NCI-H128 (cell line): Measurements from ENCODE around the gene GRIK1.

ENCODE experiments used
- DNase-seq: peaks from one replicate; lab custom pipeline; 2025; ENCODE audit not compliant: unreplicated experiment; lab: John Stamatoyannopoulos, UW

The GRIK1 gene

DNA sequence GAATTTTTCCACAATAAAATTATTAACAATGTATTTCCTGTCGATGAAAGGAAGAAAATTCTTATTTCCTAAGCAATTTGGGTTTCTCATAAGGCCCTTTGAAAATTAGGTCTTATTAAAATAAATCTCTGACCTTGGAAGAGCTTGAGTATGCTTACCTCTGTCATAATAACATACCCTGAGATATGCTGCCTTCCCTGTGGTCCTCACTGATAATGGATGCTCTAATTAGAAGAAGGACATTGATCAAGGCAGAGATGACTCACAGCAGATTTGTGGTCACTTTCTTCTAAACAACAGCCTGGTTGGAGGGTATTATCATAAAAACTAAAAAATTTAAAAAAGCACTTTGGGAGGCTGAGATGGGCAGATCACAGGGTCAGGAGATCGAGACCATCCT is 217.8 kb downstream of the GRIK1 start:
- DNase-seq = no peak

DNA sequence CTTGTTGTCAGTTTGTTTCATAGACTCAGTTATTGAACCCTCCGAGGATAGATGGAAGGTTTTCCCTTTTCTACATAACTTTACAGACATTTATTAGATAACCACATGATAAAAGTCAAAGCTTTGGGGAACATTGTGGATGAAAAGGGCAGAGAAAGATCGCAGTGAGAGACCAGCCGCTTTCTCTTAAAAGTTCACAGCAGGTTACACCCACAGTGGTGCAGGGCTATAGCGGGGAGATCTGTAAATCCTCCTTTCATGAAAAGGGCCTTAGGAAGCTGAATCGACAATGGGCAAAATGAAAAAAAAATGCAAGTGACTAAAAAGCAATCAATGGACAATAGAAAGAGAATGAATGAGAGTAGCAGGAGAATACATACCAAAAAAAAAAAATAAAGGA is 218.6 kb downstream of the GRIK1 start:
- DNase-seq = no peak

- DNase-seq = no peak
These were observed 220.3 kb downstream of the GRIK1 start for GRCh38 chr21:29719521-29719920.

- DNase-seq = no peak
These were observed 221.5 kb downstream of the GRIK1 start for GRCh38 chr21:29718081-29718815.

GRCh38 chr21:29717659-29718058 is 222.1 kb downstream of the GRIK1 start:
- no peak for DNase-seq

GRCh38 chr21:29716753-29717152 is 223.0 kb downstream of the GRIK1 start:
- no peak for DNase-seq

- DNase-seq = no peak
These were observed 224.7 kb downstream of the GRIK1 start for GRCh38 chr21:29715089-29715488.

GRCh38 chr21:29712818-29713217 is 227.0 kb downstream of the GRIK1 start:
- DNase-seq = no peak

DNA sequence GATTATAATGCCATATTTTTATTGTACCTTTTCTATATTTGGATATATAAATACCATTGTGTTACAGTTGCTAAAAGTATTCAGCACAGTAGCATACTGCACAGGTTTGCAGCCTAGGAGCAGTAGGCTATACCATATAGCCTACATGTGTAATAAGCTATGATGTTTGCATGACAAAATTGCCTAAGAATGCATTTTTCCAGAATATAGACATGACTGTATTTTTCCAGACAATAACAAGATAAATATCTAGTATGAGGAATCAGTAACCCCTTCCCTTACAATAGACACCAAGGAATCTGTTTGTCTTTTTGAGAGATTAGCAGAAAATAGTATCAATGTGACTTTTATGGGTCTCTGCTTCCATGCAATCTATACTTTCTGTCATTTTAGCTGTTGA is 228.6 kb downstream of the GRIK1 start:
- no peak for DNase-seq

DNA sequence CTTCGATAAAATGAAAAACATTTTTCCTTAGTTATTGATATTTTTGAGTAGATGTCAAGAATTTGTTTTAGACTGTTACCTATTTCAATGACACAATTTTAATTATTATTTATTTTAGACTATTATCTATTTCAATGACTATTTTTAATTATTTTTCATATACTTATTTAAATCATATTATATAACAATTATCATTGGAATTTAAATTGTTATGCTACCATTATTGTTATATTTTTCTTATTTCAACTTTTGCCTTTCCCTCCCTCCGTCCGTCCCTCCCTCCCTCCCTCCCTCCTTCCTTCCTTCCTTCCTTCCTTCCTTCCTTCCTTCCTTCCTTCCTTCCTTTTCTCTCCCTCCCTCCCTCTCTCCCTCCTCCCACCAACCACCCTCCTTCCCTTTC is 229.3 kb downstream of the GRIK1 start:
- DNase-seq = no peak

DNA sequence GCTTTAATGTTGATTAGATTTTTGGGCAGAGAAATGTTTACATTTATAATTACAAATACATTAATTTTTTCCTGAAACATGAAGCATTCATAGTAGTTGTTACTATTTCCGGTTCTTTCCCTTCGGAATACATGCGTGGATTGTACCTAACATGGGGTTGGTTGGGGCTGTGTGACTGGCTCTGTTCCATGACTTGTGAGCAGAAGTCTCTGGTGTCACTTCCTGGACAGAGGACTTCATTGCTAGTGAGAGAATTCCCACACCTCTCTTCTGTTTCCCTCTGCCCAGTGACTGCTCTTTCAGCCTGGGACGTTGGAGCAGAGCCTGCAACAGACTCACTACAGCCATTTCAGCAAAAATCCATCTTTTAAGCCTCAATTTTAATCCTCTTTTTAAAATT is 231.4 kb downstream of the GRIK1 start:
- no peak for DNase-seq

DNA sequence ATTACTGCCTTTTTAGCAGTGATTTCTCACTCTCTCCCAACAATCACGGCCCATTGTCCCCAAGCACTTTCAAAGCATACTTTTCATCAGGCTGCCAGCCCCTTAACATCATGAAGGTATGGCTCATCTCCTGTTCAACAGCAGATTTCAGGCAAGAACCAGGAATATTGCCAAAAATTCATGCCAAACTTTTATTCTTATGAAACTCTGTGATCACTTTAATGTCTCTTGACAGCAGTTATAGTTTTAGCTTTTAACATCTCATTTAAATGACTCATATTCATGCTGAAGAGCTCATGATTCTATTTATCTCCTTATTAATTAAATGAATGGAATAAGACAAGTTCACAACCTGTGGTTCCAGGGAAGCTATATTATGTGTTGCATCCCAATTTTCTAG is 235.1 kb downstream of the GRIK1 start:
- no peak for DNase-seq

- DNase-seq = no peak
These were observed 238.1 kb downstream of the GRIK1 start for GRCh38 chr21:29701676-29702075.

DNA sequence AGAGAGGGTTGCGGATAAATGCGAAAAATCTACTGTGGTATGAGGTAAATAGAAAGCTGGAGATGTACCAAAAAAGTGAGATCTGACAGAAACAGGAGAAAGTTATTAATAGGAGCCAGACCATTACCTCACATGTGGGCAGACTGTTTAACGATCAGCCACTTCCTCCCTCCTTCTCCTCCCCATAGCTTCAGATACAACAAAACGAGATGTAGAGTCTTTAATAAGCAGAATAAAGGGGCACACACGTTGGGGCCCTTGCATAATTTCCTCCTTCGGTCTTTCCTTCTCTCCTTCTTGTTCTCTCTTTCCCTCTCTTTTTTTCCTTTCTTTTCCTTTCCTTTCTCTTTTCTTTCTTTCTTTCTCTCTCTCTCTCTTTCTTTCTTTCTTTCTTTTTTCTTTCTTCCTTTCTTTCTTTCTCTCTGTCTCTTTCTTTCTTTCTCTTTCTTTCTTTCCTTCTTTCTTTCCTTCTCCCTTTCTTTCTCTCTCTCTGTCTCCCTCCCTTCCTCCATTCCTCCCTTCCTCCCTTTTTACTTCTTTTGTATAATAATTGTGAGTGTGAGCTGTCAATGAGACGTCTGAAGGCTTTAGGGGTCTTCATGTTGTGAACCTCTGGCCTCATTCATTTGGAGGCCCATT is 242.1 kb downstream of the GRIK1 start:
- DNase-seq = no peak

DNA sequence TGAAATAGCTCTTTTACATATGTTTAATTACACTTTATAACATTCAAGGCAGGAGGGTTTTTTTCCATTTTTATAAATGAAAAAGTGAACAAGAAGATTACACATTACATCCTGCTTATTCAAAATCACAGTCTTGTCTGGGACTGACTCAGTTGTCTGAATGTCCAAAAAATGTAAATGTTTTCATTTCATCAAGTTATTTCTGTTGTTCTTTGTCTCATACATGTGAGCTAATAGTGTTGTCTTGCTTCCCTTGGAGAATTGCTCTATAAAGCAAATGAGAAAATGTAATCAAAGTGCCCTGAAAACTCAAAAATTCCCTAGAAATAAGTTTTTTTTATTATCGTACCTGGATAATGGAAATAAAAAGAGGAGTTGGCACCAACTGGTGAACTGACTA is 242.9 kb downstream of the GRIK1 start:
- no peak for DNase-seq

DNA sequence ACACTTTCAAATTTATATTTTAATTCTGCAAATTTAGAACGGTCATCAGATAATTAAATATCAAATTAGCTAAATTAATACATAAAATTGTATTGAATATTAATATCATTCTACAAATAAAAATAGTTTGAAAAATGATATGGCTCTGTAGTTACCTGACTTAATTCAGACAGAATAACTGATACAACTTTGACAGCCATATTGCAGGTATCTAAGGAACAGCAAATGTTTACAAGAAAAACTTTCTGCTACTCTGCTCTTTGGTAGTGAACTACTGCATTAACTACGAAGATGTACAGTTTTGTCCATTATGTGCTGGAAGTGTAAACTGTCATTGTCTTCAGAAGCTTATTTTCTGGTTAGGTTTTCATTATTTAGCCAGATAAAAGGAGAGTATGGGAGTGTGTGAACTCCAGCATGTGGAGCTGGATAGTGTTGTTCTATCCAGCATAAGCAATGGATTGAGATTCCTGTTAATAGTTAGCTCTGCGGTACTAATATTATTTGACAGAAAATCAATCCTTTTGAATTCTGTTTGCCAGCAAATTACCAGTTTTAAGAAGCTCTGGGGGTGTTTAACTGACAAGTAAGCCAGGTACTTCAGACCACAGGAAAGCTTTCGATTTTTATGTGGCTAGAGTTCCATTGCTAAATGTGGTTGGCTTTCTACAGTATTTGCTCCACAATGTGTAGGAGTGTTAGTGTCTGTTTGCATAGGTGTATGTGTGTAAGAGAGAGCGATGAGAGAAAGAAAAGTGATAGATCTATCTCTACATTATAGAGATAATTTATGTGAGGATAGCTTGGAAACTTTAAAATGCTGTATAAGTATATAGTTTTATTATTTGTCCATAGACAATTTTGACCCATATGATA is 247.9 kb downstream of the GRIK1 start:
- no peak for DNase-seq

DNA sequence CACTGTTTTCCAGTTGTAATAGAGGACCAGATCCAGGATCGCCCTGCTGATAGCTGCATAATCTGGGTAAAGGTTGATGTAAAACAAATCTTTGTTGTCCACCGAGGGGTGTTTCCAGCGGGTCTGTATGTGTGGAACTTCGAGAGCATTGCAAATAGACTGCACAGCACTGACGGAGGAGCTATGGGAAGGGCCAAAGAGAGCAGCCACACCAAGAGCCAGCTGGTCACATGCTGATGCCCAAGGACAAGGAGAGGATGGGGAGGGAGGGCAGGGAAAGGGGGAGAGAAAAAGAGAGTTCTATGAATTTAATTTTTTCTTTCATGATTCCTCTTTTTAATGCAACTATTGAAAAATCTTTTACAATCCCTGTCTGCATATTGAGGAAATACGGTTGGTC is 250.0 kb downstream of the GRIK1 start:
- DNase-seq = no peak

DNA sequence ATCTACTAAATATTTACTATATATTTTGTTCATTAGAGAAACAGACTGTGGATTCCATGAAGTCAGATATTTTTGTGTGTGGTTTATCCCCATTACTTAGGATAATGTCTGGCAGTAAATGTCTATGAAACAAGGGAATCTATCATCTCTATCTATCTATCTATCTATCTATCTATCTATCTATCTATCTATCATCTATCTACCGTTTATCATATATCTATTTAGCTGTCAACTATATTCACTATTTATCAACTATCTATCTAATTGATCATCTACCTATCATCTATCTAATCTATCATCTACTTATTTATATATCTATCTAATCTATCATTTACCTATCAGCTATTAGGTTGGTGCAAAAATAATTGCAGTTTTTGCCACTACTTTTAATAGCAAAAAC is 255.7 kb downstream of the GRIK1 start:
- DNase-seq = no peak

DNA sequence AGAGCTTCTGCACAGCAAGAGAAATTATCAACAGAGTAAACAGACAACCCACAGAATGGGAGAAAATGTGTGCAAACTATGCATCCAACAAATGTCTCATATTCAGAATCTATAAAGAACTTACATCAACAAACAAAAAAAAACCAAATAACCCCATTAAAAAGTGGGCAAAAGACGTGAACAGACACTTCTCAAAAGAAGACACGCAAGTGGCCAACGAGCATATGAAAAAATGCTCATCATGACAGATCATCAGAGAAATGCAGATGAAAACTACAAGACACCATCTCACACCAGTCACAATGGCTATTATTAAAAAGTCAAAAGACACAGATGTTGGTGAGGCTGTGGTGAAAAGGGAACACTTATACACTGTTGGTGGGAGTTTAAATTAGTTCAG is 257.0 kb downstream of the GRIK1 start:
- no peak for DNase-seq

GRCh38 chr21:29680273-29680672 is 259.5 kb downstream of the GRIK1 start:
- no peak for DNase-seq

- no peak for DNase-seq
These were observed 261.2 kb downstream of the GRIK1 start for GRCh38 chr21:29678626-29679025.

DNA sequence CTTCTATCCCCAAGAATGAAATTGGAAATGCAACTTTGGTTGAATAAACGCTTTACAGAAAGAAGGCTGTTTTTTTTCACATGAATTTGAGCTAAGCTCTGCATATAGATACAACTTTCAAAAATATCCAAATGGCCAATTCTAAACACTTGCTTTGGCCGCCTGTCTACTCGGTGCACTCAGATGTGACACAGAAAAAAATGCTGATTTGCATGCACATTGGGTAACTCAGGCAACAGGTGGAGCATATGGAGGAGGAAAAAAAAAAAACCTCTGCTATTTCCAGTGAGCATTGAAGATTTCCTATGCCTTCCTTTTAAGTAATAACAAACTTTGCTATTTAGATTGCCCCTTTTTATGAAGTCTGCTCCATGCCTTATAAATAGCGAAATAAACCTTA is 262.5 kb downstream of the GRIK1 start:
- DNase-seq = no peak
